Measurements from ENCODE around the gene TULP3. TPM values are rescaled to one million over a fixed set of nuclear protein-coding genes. Genes with fewer than 3 reads are reported as not detected.

Gene TULP3
- polyA plus RNA-seq, 1 donor (not counting 4 experiments of a cell fraction or from before 2014, with no cell fraction given): 16.0 TPM

- Histone ChIP-seq H3K4me2 (ENCODE audit: control insufficient read depth, extremely low read depth, insufficient read depth, low read depth, low read length) (no peak overlapping the region), H3K4me3 (ENCODE audit: control insufficient read depth in 2 of 3, extremely low read depth in 1 of 3, insufficient read depth in 2 of 3, low read depth in 1 of 3, low read length in 3 of 3) (no peak overlapping the region), H2AFZ (ENCODE audit: control insufficient read depth, low read length) (no peak overlapping the region), H4K20me1 (ENCODE audit: control insufficient read depth, extremely low read depth, insufficient read depth, low read length) (no peaks in the 10 kb centered on the region), H3K9ac (ENCODE audit: control insufficient read depth, extremely low read depth, insufficient read depth, low read length) (no peak overlapping the region), H3K36me3 (ENCODE audit: control insufficient read depth in 2 of 2, extremely low read depth in 1 of 2, insufficient read depth in 2 of 2, low read length in 2 of 2) (peaks cover 0 to 1% of the 10 kb centered on the region in 2 experiments), H3K4me1 (ENCODE audit: control insufficient read depth, extremely low read depth, insufficient read depth, low read length) (no peaks in the 10 kb centered on the region), H3K9me1 (ENCODE audit: control insufficient read depth, extremely low read depth, insufficient read depth, low read length) (no peaks in the 10 kb centered on the region), H3K9me3 (ENCODE audit: control insufficient read depth, low read depth, low read length) (no peaks in the 10 kb centered on the region), H3K79me2 (ENCODE audit: control insufficient read depth, insufficient read depth, low read length) (no peaks in the 10 kb centered on the region), H3K27me3 (ENCODE audit: control insufficient read depth, extremely low read depth, insufficient read depth, low read length) (no peaks in the 10 kb centered on the region), H3K27ac (ENCODE audit: control insufficient read depth, insufficient read depth, low read length) (no peak overlapping the region)
- dilution Hi-C loops (cut with MboI; ENCODE audit: extremely low pct_ligation_motif_present, low sequenced_read_pairs): no loop called here
- FAIRE-seq: no peak
- TF ChIP-seq, protein P1, sequence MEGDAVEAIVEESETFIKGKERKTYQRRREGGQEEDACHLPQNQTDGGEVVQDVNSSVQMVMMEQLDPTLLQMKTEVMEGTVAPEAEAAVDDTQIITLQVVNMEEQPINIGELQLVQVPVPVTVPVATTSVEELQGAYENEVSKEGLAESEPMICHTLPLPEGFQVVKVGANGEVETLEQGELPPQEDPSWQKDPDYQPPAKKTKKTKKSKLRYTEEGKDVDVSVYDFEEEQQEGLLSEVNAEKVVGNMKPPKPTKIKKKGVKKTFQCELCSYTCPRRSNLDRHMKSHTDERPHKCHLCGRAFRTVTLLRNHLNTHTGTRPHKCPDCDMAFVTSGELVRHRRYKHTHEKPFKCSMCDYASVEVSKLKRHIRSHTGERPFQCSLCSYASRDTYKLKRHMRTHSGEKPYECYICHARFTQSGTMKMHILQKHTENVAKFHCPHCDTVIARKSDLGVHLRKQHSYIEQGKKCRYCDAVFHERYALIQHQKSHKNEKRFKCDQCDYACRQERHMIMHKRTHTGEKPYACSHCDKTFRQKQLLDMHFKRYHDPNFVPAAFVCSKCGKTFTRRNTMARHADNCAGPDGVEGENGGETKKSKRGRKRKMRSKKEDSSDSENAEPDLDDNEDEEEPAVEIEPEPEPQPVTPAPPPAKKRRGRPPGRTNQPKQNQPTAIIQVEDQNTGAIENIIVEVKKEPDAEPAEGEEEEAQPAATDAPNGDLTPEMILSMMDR (optimal IDR thresholded peaks at IDR 0.05 in 1 of 3, IDR thresholded peaks at IDR 0.05 in 1 of 3, conservative IDR thresholded peaks at IDR 0.05 in 1 of 3; ENCODE audit: extremely low read depth in 1 of 3, insufficient read depth in 2 of 3, low read length in 3 of 3): no peak
- no peak for TF ChIP-seq EZH2 (IDR thresholded peaks at IDR 0.05; ENCODE audit: low read length)
- DNase-seq (ENCODE audit: low read depth, low spot score): no peak
These were observed 47.7 kb upstream of the TULP3 start for GRCh38 chr12:2842948-2843347.

- H3K79me2 ChIP-seq (ENCODE audit: control insufficient read depth, insufficient read depth, low read length): no peaks in the 10 kb centered on the region
- dilution Hi-C loops (cut with MboI; ENCODE audit: extremely low pct_ligation_motif_present, low sequenced_read_pairs): no loop called here
- no peak overlapping the region for H3K9ac ChIP-seq (ENCODE audit: control insufficient read depth, extremely low read depth, insufficient read depth, low read length)
- DNase-seq (ENCODE audit: low read depth, low spot score) (no peak), FAIRE-seq (no peak)
- no peaks in the 10 kb centered on the region for H3K9me3 ChIP-seq (ENCODE audit: control insufficient read depth, low read depth, low read length)
- no peak overlapping the region for H3K27ac ChIP-seq (ENCODE audit: control insufficient read depth, insufficient read depth, low read length)
- TF ChIP-seq, protein P1 (optimal IDR thresholded peaks at IDR 0.05 in 1 of 3, IDR thresholded peaks at IDR 0.05 in 1 of 3, conservative IDR thresholded peaks at IDR 0.05 in 1 of 3; ENCODE audit: extremely low read depth in 1 of 3, insufficient read depth in 2 of 3, low read length in 3 of 3): no peak
- TF ChIP-seq EZH2 (IDR thresholded peaks at IDR 0.05; ENCODE audit: low read length): no peak
- no peaks in the 10 kb centered on the region for H4K20me1 ChIP-seq (ENCODE audit: control insufficient read depth, extremely low read depth, insufficient read depth, low read length)
- peaks cover 0 to 1% of the 10 kb centered on the region in 2 experiments for H3K36me3 ChIP-seq (ENCODE audit: control insufficient read depth in 2 of 2, extremely low read depth in 1 of 2, insufficient read depth in 2 of 2, low read length in 2 of 2)
- H3K27me3 ChIP-seq (ENCODE audit: control insufficient read depth, extremely low read depth, insufficient read depth, low read length): no peaks in the 10 kb centered on the region
- H3K9me1 ChIP-seq (ENCODE audit: control insufficient read depth, extremely low read depth, insufficient read depth, low read length): no peaks in the 10 kb centered on the region
- H3K4me3 ChIP-seq (ENCODE audit: control insufficient read depth in 2 of 3, extremely low read depth in 1 of 3, insufficient read depth in 2 of 3, low read depth in 1 of 3, low read length in 3 of 3): no peak overlapping the region
- H3K4me2 ChIP-seq (ENCODE audit: control insufficient read depth, extremely low read depth, insufficient read depth, low read depth, low read length): no peak overlapping the region
- H2AFZ ChIP-seq (ENCODE audit: control insufficient read depth, low read length): no peak overlapping the region
- no peaks in the 10 kb centered on the region for H3K4me1 ChIP-seq (ENCODE audit: control insufficient read depth, extremely low read depth, insufficient read depth, low read length)
These were observed 45.9 kb upstream of the TULP3 start for GRCh38 chr12:2844786-2845185.

Data from keratinocyte (primary cell).